NCI-H146 treated with DMSO at 0.1 percent for 48 hours (cell line): Measurements from ENCODE around the gene SMDT1.
A peak's percentile ranks its signal among the peaks of the same experiment; 100 is the strongest.

ENCODE experiments used
- DNase-seq: peaks from one replicate; lab custom pipeline; 2025; ENCODE audit not compliant: unreplicated experiment; lab: John Stamatoyannopoulos, UW

Gene SMDT1

GRCh38 chr22:42079319-42080251, at the start of gene SMDT1:
Gene SMDT1, plus strand, starts transcription at chr22:42079700. Its CDS starts 69 bp downstream, at chr22:42079769.
- peak; percentile 91 for DNase-seq

- no peak for DNase-seq
Measured at GRCh38 chr22:42033263-42034181, 46.0 kb upstream of the SMDT1 start.

- no peak for DNase-seq
Measured at GRCh38 chr22:42035256-42035655, 44.2 kb upstream of the SMDT1 start.

- DNase-seq = no peak
Measured at GRCh38 chr22:42039271-42039670, 40.2 kb upstream of the SMDT1 start.

- DNase-seq = no peak
Measured at GRCh38 chr22:42041784-42042183, 37.7 kb upstream of the SMDT1 start.

- DNase-seq = no peak
Measured at GRCh38 chr22:42050641-42051180, 28.8 kb upstream of the SMDT1 start.

- DNase-seq = no peak
Measured at GRCh38 chr22:42052765-42053164, 26.7 kb upstream of the SMDT1 start.

- DNase-seq = no peak
Measured at GRCh38 chr22:42056757-42057511, 22.6 kb upstream of the SMDT1 start.

GRCh38 chr22:42060489-42060888, 19.0 kb upstream of the SMDT1 start:
- no peak for DNase-seq

GRCh38 chr22:42061041-42061440, 18.5 kb upstream of the SMDT1 start:
- no peak for DNase-seq

- DNase-seq = no peak
Measured at GRCh38 chr22:42062506-42063170, 16.9 kb upstream of the SMDT1 start.

- DNase-seq = no peak
Measured at GRCh38 chr22:42064629-42065028, 14.9 kb upstream of the SMDT1 start.

- no peak for DNase-seq
Measured at GRCh38 chr22:42065438-42066125, 13.9 kb upstream of the SMDT1 start.

- DNase-seq = no peak
Measured at GRCh38 chr22:42066126-42066761, 13.3 kb upstream of the SMDT1 start.

GRCh38 chr22:42066937-42067336, 12.6 kb upstream of the SMDT1 start:
- DNase-seq = no peak

- DNase-seq = no peak
Measured at GRCh38 chr22:42067671-42068251, 11.7 kb upstream of the SMDT1 start.

- no peak for DNase-seq
Measured at GRCh38 chr22:42068291-42068690, 11.2 kb upstream of the SMDT1 start.

GRCh38 chr22:42069801-42070516, 9.5 kb upstream of the SMDT1 start:
- DNase-seq = no peak
